ENCODE data around the gene UBE2B.
"Not testable (repeated sequence)": the region's sequence is repeated elsewhere in the genome, so short reads cannot be mapped to it uniquely, and the experiment has no call there.

UBE2B gene

GRCh38 chr5:134370871-134371833 is at the start of gene UBE2B:
UBE2B (plus strand) TSS chr5:134371569; CDS start chr5:134371596, 27 bp downstream.
- peak; percentile 99 for DNase-seq

- no peak for DNase-seq
Observed at GRCh38 chr5:134327327-134327726, 44.0 kb upstream of the UBE2B start.

GRCh38 chr5:134328619-134329018 is 42.8 kb upstream of the UBE2B start:
- DNase-seq = peak; percentile 11 to 29

- DNase-seq = not testable (repeated sequence)
Observed at GRCh38 chr5:134336833-134337232, 34.5 kb upstream of the UBE2B start.

GRCh38 chr5:134343500-134343899 is 27.9 kb upstream of the UBE2B start:
- DNase-seq = not testable (repeated sequence)

GRCh38 chr5:134345476-134345875 is 25.9 kb upstream of the UBE2B start:
- DNase-seq = not testable (repeated sequence)

- no peak for DNase-seq
Observed at GRCh38 chr5:134345996-134346395, 25.4 kb upstream of the UBE2B start.

- DNase-seq = no peak
Observed at GRCh38 chr5:134349463-134349862, 21.9 kb upstream of the UBE2B start.

GRCh38 chr5:134355681-134356080 is 15.7 kb upstream of the UBE2B start:
- DNase-seq = no peak

- no peak for DNase-seq
Observed at GRCh38 chr5:134365604-134366003, 5.8 kb upstream of the UBE2B start.

- DNase-seq = no peak
Observed at GRCh38 chr5:134370311-134370870, 978 bp upstream of the UBE2B start.

GRCh38 chr5:134371834-134372340 is 518 bp downstream of the UBE2B start:
- DNase-seq = peak; percentile 55 to 68

GRCh38 chr5:134373633-134374032 is 2.3 kb downstream of the UBE2B start:
- not testable (repeated sequence) for DNase-seq

- no peak for DNase-seq
Observed at GRCh38 chr5:134374232-134374631, 2.9 kb downstream of the UBE2B start.

- no peak for DNase-seq
Observed at GRCh38 chr5:134380346-134380745, 9.0 kb downstream of the UBE2B start.

GRCh38 chr5:134382204-134382603 is 10.8 kb downstream of the UBE2B start:
- not testable (repeated sequence) for DNase-seq

GRCh38 chr5:134383980-134384697 is 12.8 kb downstream of the UBE2B start:
- DNase-seq = no peak

GRCh38 chr5:134387443-134387842 is 16.1 kb downstream of the UBE2B start:
- DNase-seq = no peak

GRCh38 chr5:134392301-134392700 is 20.9 kb downstream of the UBE2B start:
- DNase-seq = no peak

- no peak for DNase-seq
Observed at GRCh38 chr5:134394932-134395331, 23.6 kb downstream of the UBE2B start.

GRCh38 chr5:134396274-134396673 is 24.9 kb downstream of the UBE2B start:
- DNase-seq = no peak

- DNase-seq = no peak
Observed at GRCh38 chr5:134397196-134397595, 25.8 kb downstream of the UBE2B start.

- no peak for DNase-seq
Observed at GRCh38 chr5:134398609-134399155, 27.3 kb downstream of the UBE2B start.

Measured in Kasumi-1 (cell line).